ENCODE measurements around the gene PTGER1.

Gene PTGER1

DNA sequence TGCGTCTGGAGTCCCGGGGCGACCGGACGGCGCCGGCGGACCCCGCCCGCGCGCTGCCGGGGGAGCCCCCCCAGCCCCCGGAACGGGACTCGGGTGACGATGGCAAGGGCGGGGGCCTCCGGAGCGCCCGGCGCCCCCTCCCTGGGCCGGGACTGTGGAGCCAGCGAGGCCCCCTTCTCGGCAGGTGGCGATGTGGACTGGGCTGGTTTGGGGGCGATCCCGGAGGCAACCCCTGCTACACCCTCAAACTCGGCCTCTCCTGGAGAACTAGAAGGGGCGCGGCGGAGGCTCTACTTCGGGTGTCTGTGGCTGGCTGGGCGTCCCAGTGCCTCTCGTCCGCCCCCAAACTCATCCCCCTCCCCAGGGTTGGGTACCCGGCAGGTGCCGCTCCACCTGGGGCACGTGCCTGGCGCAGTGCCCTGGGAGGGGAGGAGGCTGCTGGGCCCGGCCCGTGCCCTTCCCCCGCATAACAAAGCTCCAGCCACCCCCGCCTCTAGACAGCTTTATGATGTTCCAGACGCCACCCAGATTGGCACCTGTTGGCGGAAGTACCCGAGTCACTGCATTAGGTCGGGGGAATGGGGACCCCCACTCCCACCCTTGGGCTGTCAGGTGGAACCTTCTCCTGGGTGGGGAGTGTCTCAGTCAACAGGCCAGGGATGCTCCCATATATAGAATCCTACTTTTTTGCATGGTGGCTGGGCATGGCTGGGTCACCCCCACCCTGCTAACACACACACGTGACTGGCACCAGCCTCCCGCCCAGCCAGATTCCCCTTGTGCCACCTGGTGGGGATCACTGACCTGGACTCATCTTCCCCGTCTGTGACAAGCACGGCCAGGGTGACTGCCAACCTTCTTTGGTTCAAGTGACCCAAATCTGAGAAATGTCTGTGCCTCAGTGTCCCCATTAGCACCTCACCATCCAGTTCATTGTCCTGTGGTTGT lies 41.3 kb downstream of the PTGER1 start:
- WGBS, 2 donors (ENCODE audit: extremely low coverage in 2 of 2, insufficient read length in 2 of 2, insufficient replicate concordance in 1 of 2): no CpG with 5 or more reads among the region's 52 CpGs
- H3K27me3 ChIP-seq (ENCODE audit: control insufficient read depth in 3 of 3, insufficient read depth in 3 of 3, low read depth in 1 of 3, low read length in 3 of 3): no peaks in the 10 kb centered on the region
- peak overlapping the region; percentile 93 for H3K9ac ChIP-seq (ENCODE audit: low read depth, low read length, poor library complexity)
- peak overlapping the region; percentile 82 for H3K14ac ChIP-seq (ENCODE audit: low read length)
- peak overlapping the region; percentile 89 for H3K4ac ChIP-seq (ENCODE audit: low read length)
- peak overlapping the region; percentile 15 for H2BK15ac ChIP-seq (ENCODE audit: low read length)
- peaks cover 11% of the 10 kb centered on the region for H3K79me1 ChIP-seq (ENCODE audit: low read depth, low read length)
- no peak overlapping the region for H2BK120ac ChIP-seq (ENCODE audit: low read depth, low read length)
- H2AFZ ChIP-seq (ENCODE audit: low read length): peak overlapping the region; percentile 93
- peak overlapping the region; percentile 50 to 90 for H3K4me3 ChIP-seq (ENCODE audit: low read length in 2 of 2)
- no peak overlapping the region for H4K8ac ChIP-seq (ENCODE audit: low read depth, low read length)
- H3K4me1 ChIP-seq (ENCODE audit: control insufficient read depth in 2 of 2, insufficient read depth in 1 of 2, low read depth in 1 of 2, low read length in 2 of 2): peaks cover 5 to 9% of the 10 kb centered on the region in 2 donors
- peak overlapping the region; percentile 42 for H2BK5ac ChIP-seq (ENCODE audit: low read length)
- peak overlapping the region; percentile 28 for H4K91ac ChIP-seq (ENCODE audit: low read depth, low read length, poor library complexity)
- H2BK12ac ChIP-seq (ENCODE audit: low read length): no peak overlapping the region
- H3K18ac ChIP-seq (ENCODE audit: low read length): peak overlapping the region; percentile 93
- DNase-seq (ENCODE audit: low spot score): no peak
- H3K9me3 ChIP-seq (replicated peaks in 1 of 2; ENCODE audit: control insufficient read depth in 2 of 2, insufficient read depth in 1 of 2, low read depth in 1 of 2, low read length in 2 of 2): no peaks in the 10 kb centered on the region
- H3K23ac ChIP-seq (ENCODE audit: low read depth, low read length, poor library complexity): peak overlapping the region; percentile 34
- H3K36me3 ChIP-seq (replicated peaks in 1 of 2; ENCODE audit: control insufficient read depth in 2 of 2, insufficient read depth in 2 of 2, low read length in 2 of 2): peaks cover 0 to 9% of the 10 kb centered on the region in 2 donors
- H2AK5ac ChIP-seq (ENCODE audit: low read depth, low read length): peak overlapping the region; percentile 97
- peak overlapping the region; percentile 84 for H3K4me2 ChIP-seq (ENCODE audit: insufficient read depth, low read length, poor library complexity, severe bottlenecking)
- H3K27ac ChIP-seq (replicated peaks; ENCODE audit: low read length): no peak overlapping the region

DNA sequence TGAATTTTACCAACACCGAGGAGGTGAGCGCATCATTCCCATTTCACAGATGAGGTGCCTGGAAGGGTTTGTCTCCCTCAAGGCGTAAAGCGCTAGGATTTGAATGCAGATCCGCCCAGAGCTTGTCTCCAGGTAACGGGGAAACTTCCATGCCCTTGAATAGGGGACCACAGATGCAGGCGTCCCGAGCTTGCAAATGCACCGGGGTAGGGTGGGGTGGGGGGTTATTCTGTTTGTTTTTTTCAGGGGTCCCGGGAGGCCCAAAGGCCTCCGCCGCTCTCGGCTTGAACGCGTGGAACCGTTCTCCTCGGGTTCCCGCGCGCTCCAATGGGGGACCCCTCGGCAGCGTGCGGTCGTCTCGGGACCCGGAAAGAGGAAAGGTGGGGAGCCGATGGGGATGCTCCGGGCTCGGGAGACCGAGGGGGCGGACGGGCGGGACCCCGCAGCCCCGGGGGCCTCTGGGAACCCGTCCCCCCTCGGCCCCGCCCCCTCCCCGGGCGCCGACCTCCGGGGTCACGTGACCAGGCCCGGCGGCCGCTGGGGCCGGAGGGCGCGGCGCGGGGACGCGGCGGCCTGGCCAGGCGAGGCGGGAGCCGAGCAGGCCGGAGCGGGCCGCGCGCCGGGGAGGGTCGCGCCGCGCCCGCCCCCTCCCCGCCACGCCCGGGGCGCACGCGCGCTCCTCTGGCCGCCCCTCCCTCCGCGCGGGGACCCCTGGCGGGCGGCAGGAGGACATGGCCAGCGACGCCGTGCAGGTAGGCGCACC lies 42.2 kb downstream of the PTGER1 start, which contains the start of gene PKN1:
Gene PKN1, plus strand, starts transcription at position 516 of the 763 bp plus-strand sequence. Its CDS starts 216 bp downstream, at position 732.
- Histone ChIP-seq H2BK120ac (ENCODE audit: low read depth, low read length) (no peak within 1 kb of the TSS), H3K4me1 (ENCODE audit: control insufficient read depth in 2 of 2, insufficient read depth in 1 of 2, low read depth in 1 of 2, low read length in 2 of 2) (peaks cover 5 to 8% of the 10 kb centered on the region in 2 donors), H4K8ac (ENCODE audit: low read depth, low read length) (no peak within 1 kb of the TSS), H2BK15ac (ENCODE audit: low read length) (peak within 1 kb of the TSS; percentile 15), H4K91ac (ENCODE audit: low read depth, low read length, poor library complexity) (peak within 1 kb of the TSS; percentile 28), H3K27ac (replicated peaks; ENCODE audit: low read length) (no peak within 1 kb of the TSS), H3K27me3 (ENCODE audit: control insufficient read depth in 3 of 3, insufficient read depth in 3 of 3, low read depth in 1 of 3, low read length in 3 of 3) (no peaks in the 10 kb centered on the region), H3K36me3 (replicated peaks in 1 of 2; ENCODE audit: control insufficient read depth in 2 of 2, insufficient read depth in 2 of 2, low read length in 2 of 2) (peaks cover 0 to 9% of the 10 kb centered on the region in 2 donors), H3K9me3 (replicated peaks in 1 of 2; ENCODE audit: control insufficient read depth in 2 of 2, insufficient read depth in 1 of 2, low read depth in 1 of 2, low read length in 2 of 2) (no peaks in the 10 kb centered on the region), H3K23ac (ENCODE audit: low read depth, low read length, poor library complexity) (peak within 1 kb of the TSS; percentile 34), H2BK12ac (ENCODE audit: low read length) (no peak within 1 kb of the TSS), H3K18ac (ENCODE audit: low read length) (peak within 1 kb of the TSS; percentile 93), H3K4ac (ENCODE audit: low read length) (peak within 1 kb of the TSS; percentile 89), H3K9ac (ENCODE audit: low read depth, low read length, poor library complexity) (peak within 1 kb of the TSS; percentile 93), H3K4me3 (ENCODE audit: low read length in 2 of 2) (peak within 1 kb of the TSS; percentile 50 to 90), H2BK5ac (ENCODE audit: low read length) (peak within 1 kb of the TSS; percentile 42), H3K14ac (ENCODE audit: low read length) (peak within 1 kb of the TSS; percentile 82), H2AFZ (ENCODE audit: low read length) (peak within 1 kb of the TSS; percentile 93), H3K79me1 (ENCODE audit: low read depth, low read length) (peaks cover 11% of the 10 kb centered on the region), H3K4me2 (ENCODE audit: insufficient read depth, low read length, poor library complexity, severe bottlenecking) (peak within 1 kb of the TSS; percentile 84), H2AK5ac (ENCODE audit: low read depth, low read length) (peak within 1 kb of the TSS; percentile 97)
- DNase-seq (ENCODE audit: low spot score): peak; percentile 67
- no CpG with 5 or more reads among the region's 85 CpGs for WGBS, 2 donors (ENCODE audit: extremely low coverage in 2 of 2, insufficient read length in 2 of 2, insufficient replicate concordance in 1 of 2)

DNA sequence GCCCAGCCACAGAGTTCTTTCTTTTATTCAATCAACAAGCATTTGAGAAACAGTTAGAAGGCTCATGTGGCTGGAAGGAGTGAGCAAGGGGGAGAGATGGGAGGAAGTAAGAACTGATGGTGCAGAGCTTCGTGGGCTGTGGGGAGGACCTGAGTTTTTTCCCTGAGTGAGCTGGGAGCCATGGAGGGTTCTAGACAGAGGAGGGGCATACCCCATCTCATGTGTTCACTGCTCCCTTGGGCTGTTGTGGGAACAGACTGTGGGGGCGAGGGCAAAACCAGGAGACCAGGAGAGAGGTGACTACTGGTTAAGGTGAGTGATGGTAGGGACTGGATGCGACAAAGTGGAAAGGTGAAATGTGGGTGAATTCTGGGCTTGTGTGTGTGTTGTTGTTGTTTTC lies 44.4 kb downstream of the PTGER1 start:
- Histone ChIP-seq H4K8ac (ENCODE audit: low read depth, low read length) (no peak overlapping the region), H3K79me1 (ENCODE audit: low read depth, low read length) (peaks cover 11% of the 10 kb centered on the region), H2BK120ac (ENCODE audit: low read depth, low read length) (peak overlapping the region; percentile 67), H3K23ac (ENCODE audit: low read depth, low read length, poor library complexity) (no peak overlapping the region), H2AFZ (ENCODE audit: low read length) (no peak overlapping the region), H3K4me2 (ENCODE audit: insufficient read depth, low read length, poor library complexity, severe bottlenecking) (no peak overlapping the region), H2BK15ac (ENCODE audit: low read length) (no peak overlapping the region), H3K27me3 (ENCODE audit: control insufficient read depth in 3 of 3, insufficient read depth in 3 of 3, low read depth in 1 of 3, low read length in 3 of 3) (no peaks in the 10 kb centered on the region), H3K4me1 (ENCODE audit: control insufficient read depth in 2 of 2, insufficient read depth in 1 of 2, low read depth in 1 of 2, low read length in 2 of 2) (peaks cover 5 to 8% of the 10 kb centered on the region in 2 donors), H2BK12ac (ENCODE audit: low read length) (no peak overlapping the region), H3K18ac (ENCODE audit: low read length) (peak overlapping the region; percentile 71), H3K27ac (replicated peaks; ENCODE audit: low read length) (no peak overlapping the region), H3K9me3 (replicated peaks in 1 of 2; ENCODE audit: control insufficient read depth in 2 of 2, insufficient read depth in 1 of 2, low read depth in 1 of 2, low read length in 2 of 2) (no peaks in the 10 kb centered on the region), H2BK5ac (ENCODE audit: low read length) (no peak overlapping the region), H3K9ac (ENCODE audit: low read depth, low read length, poor library complexity) (no peak overlapping the region), H3K36me3 (replicated peaks in 1 of 2; ENCODE audit: control insufficient read depth in 2 of 2, insufficient read depth in 2 of 2, low read length in 2 of 2) (no peaks in the 10 kb centered on the region), H3K4me3 (ENCODE audit: low read length in 2 of 2) (no peak overlapping the region), H3K14ac (ENCODE audit: low read length) (no peak overlapping the region), H2AK5ac (ENCODE audit: low read depth, low read length) (no peak overlapping the region), H4K91ac (ENCODE audit: low read depth, low read length, poor library complexity) (no peak overlapping the region), H3K4ac (ENCODE audit: low read length) (no peak overlapping the region)
- no peak for DNase-seq (ENCODE audit: low spot score)
- no CpG with 5 or more reads among the region's 3 CpGs for WGBS, 2 donors (ENCODE audit: extremely low coverage in 2 of 2, insufficient read length in 2 of 2, insufficient replicate concordance in 1 of 2)
